ENCODE measurements around the gene SEMA3A. TPM values are rescaled to one million over a fixed set of nuclear protein-coding genes. Genes with fewer than 3 reads are reported as not detected.

SEMA3A gene
- total and polyA plus RNA-seq, 4 donors: 0.13 to 0.56 (median 0.20) TPM

- TF ChIP-seq ZBTB33 (IDR thresholded peaks at IDR 0.05): no peak
Observed at GRCh38 chr7:84081973-84082522, 112.5 kb downstream of the SEMA3A start (continued).

GRCh38 chr7:84077336-84077735, 117.3 kb downstream of the SEMA3A start:
- H3K27ac ChIP-seq (ENCODE audit: low read depth in 1 of 2, low read length in 2 of 2): no peak overlapping the region
- WGBS: 76% methylated on average over 4 of the region's 4 CpGs
- DNase-seq (ENCODE audit: low spot score): no peak
- no peaks in the 10 kb centered on the region for H3K4me1 ChIP-seq (ENCODE audit: control insufficient read depth in 4 of 4, insufficient read depth in 4 of 4, low read length in 3 of 4)
- H3K9me3 ChIP-seq (ENCODE audit: control insufficient read depth in 4 of 4, low read length in 3 of 4): no peaks in the 10 kb centered on the region
- no peaks in the 10 kb centered on the region for H3K36me3 ChIP-seq (ENCODE audit: control insufficient read depth in 4 of 4, insufficient read depth in 3 of 4, low read depth in 1 of 4, low read length in 3 of 4)
- H3K27me3 ChIP-seq (ENCODE audit: control insufficient read depth in 4 of 4, insufficient read depth in 4 of 4, low read length in 3 of 4): no peaks in the 10 kb centered on the region
- TF ChIP-seq CTCF (IDR thresholded peaks at IDR 0.05; ENCODE audit: low read depth, low read length, missing input control) (no peak), TAF1 (conservative IDR thresholded peaks at IDR 0.05) (no peak), ATF3 (IDR thresholded peaks at IDR 0.05) (no peak), HNF4G (IDR thresholded peaks at IDR 0.05) (no peak), HNF4A (conservative IDR thresholded peaks at IDR 0.05) (no peak), GABPA (IDR thresholded peaks at IDR 0.05 in 1 of 2, conservative IDR thresholded peaks at IDR 0.05 in 1 of 2) (no peak), YY1 (IDR thresholded peaks at IDR 0.05) (no peak), RAD21 (IDR thresholded peaks at IDR 0.05) (no peak), FOXA2 (IDR thresholded peaks at IDR 0.05) (no peak), REST (IDR thresholded peaks at IDR 0.05) (no peak), RXRA (IDR thresholded peaks at IDR 0.05) (no peak), EGR1 (IDR thresholded peaks at IDR 0.05; ENCODE audit: low read depth in 2 of 2) (no peak), MAX (IDR thresholded peaks at IDR 0.05) (no peak)
- H3K4me3 ChIP-seq (ENCODE audit: low read depth in 1 of 3, low read length in 3 of 3): no peak overlapping the region
- no peak overlapping the region for H3K9ac ChIP-seq (ENCODE audit: low read depth in 1 of 2, low read length in 2 of 2)

All from liver (tissue), 9 donors.